ENCODE data around the gene FAM168A. TPM values are rescaled to one million over a fixed set of nuclear protein-coding genes. Genes with fewer than 3 reads are reported as not detected.

The FAM168A gene
- total RNA-seq, 5 donors from 2014 or later (not counting 1 experiment from before 2014, with no cell fraction given), result 23.6 to 27.0 (median 24.7) TPM

- no peak for DNase-seq
- Histone ChIP-seq H3K27me3 (replicated peaks in 1 of 2; ENCODE audit: control insufficient read depth in 2 of 2, extremely low read depth in 1 of 2, insufficient read depth in 2 of 2, low read length in 1 of 2) (no peaks in the 10 kb centered on the region), H3K9me3 (no peaks in the 10 kb centered on the region), H3K27ac (ENCODE audit: low read length) (no peak overlapping the region), H3K4me1 (ENCODE audit: control insufficient read depth in 1 of 2, extremely low read depth in 1 of 2, insufficient read depth in 2 of 2, low read length in 2 of 2) (peaks cover 0 to 10% of the 10 kb centered on the region in 2 experiments), H3K4me3 (ENCODE audit: control insufficient read depth in 1 of 2, extremely low read depth in 1 of 2, low read length in 1 of 2) (no peak overlapping the region), H3K36me3 (ENCODE audit: control insufficient read depth in 2 of 2, extremely low read depth in 1 of 2, insufficient read depth in 1 of 2, low read length in 1 of 2) (no peaks in the 10 kb centered on the region)
- H3K36me3 Mint-ChIP-seq, result no peaks in the 10 kb centered on the region
- ATAC-seq (replicated peaks in 1 of 4), result no peak
- no peak overlapping the region for H3K27ac Mint-ChIP-seq
- peaks cover 50 to 54% (median 51%) of the 10 kb centered on the region in 3 donors for H3K4me1 Mint-ChIP-seq
- ChIA-PET POLR2A (interaction anchor here (0.6 to 0.7 kb wide), 2 partner anchors 17 to 815 kb away, joined by 3 to 7 read pairs; no protein-coding TSS in a partner anchor), CTCF (interaction anchor here in 1 of 2 donors (0.6 to 0.7 kb wide), 2 partner anchors 10 to 67 kb away, joined by 3 to 5 read pairs; no protein-coding TSS in a partner anchor)
- H3K27me3 Mint-ChIP-seq, result no peaks in the 10 kb centered on the region
- no peaks in the 10 kb centered on the region for H3K9me3 Mint-ChIP-seq
- no peak overlapping the region for H3K4me3 Mint-ChIP-seq
- WGBS (ENCODE audit: insufficient coverage), result no CpG with 5 or more reads among the region's 1 CpG
Measured at GRCh38 chr11:73531386-73531785, 66.5 kb downstream of the FAM168A start.

DNA sequence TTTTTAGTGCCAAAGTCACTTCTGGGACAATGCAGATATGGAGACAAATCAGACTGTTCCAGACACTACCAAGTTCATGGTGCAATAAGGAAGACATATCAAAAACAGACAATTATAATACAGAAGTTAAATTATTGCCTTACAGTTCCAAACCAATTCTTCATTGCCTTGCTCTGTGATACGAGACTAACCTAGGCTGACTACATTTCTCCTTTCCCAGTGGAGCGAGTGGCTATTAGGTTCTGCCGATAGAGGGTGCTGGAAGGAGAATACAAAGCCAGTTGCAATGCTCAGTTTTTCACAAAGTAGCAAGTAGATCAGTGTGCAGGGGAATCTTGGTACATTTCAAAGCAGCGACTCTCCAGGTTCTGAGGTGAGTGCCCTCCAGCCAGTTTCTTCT, 67.8 kb downstream of the FAM168A start:
- Mint-ChIP-seq H3K4me1 (peaks cover 50 to 63% (median 52%) of the 10 kb centered on the region in 3 donors), H3K27ac (no peak overlapping the region), H3K27me3 (no peaks in the 10 kb centered on the region), H3K9me3 (no peaks in the 10 kb centered on the region), H3K36me3 (no peaks in the 10 kb centered on the region), H3K4me3 (no peak overlapping the region)
- Histone ChIP-seq H3K4me3 (ENCODE audit: control insufficient read depth in 1 of 2, extremely low read depth in 1 of 2, low read length in 1 of 2) (no peak overlapping the region), H3K27me3 (replicated peaks in 1 of 2; ENCODE audit: control insufficient read depth in 2 of 2, extremely low read depth in 1 of 2, insufficient read depth in 2 of 2, low read length in 1 of 2) (no peaks in the 10 kb centered on the region), H3K36me3 (ENCODE audit: control insufficient read depth in 2 of 2, extremely low read depth in 1 of 2, insufficient read depth in 1 of 2, low read length in 1 of 2) (no peaks in the 10 kb centered on the region), H3K9me3 (no peaks in the 10 kb centered on the region), H3K27ac (ENCODE audit: low read length) (no peak overlapping the region), H3K4me1 (ENCODE audit: control insufficient read depth in 1 of 2, extremely low read depth in 1 of 2, insufficient read depth in 2 of 2, low read length in 2 of 2) (peaks cover 0 to 10% of the 10 kb centered on the region in 2 experiments)
- CTCF ChIA-PET, result no interaction called here
- POLR2A ChIA-PET, result interaction anchor here in 1 of 2 donors (0.6 kb wide), 1 partner anchor 21 kb away, joined by 8 read pairs; no protein-coding TSS in a partner anchor
- no CpG with 5 or more reads among the region's 4 CpGs for WGBS (ENCODE audit: insufficient coverage)
- DNase-seq (peak in 1 of 35 experiments; percentile 7), ATAC-seq (replicated peaks in 1 of 4) (no peak)

GRCh38 chr11:73529204-73529530, 68.7 kb downstream of the FAM168A start:
- Histone ChIP-seq H3K4me3 (ENCODE audit: control insufficient read depth in 1 of 2, extremely low read depth in 1 of 2, low read length in 1 of 2) (no peak overlapping the region), H3K36me3 (ENCODE audit: control insufficient read depth in 2 of 2, extremely low read depth in 1 of 2, insufficient read depth in 1 of 2, low read length in 1 of 2) (no peaks in the 10 kb centered on the region), H3K27me3 (replicated peaks in 1 of 2; ENCODE audit: control insufficient read depth in 2 of 2, extremely low read depth in 1 of 2, insufficient read depth in 2 of 2, low read length in 1 of 2) (no peaks in the 10 kb centered on the region), H3K4me1 (ENCODE audit: control insufficient read depth in 1 of 2, extremely low read depth in 1 of 2, insufficient read depth in 2 of 2, low read length in 2 of 2) (peaks cover 0 to 10% of the 10 kb centered on the region in 2 experiments), H3K27ac (ENCODE audit: low read length) (no peak overlapping the region), H3K9me3 (no peaks in the 10 kb centered on the region)
- ATAC-seq (replicated peaks in 1 of 4) (no peak), DNase-seq (no peak)
- H3K27ac Mint-ChIP-seq, result no peak overlapping the region
- ChIA-PET CTCF (interaction anchor here (0.5 to 1.6 kb wide), 2 partner anchors 12 to 92 kb away, joined by 3 to 5 read pairs; no protein-coding TSS in a partner anchor), POLR2A (no interaction called here)
- peak overlapping the region in 1 of 3 donors; percentile 53 for H3K4me3 Mint-ChIP-seq
- no peaks in the 10 kb centered on the region for H3K27me3 Mint-ChIP-seq
- H3K36me3 Mint-ChIP-seq, result peaks cover under 1% of the 10 kb centered on the region
- H3K9me3 Mint-ChIP-seq, result no peaks in the 10 kb centered on the region
- peaks cover 52 to 65% (median 53%) of the 10 kb centered on the region in 3 donors for H3K4me1 Mint-ChIP-seq

DNA sequence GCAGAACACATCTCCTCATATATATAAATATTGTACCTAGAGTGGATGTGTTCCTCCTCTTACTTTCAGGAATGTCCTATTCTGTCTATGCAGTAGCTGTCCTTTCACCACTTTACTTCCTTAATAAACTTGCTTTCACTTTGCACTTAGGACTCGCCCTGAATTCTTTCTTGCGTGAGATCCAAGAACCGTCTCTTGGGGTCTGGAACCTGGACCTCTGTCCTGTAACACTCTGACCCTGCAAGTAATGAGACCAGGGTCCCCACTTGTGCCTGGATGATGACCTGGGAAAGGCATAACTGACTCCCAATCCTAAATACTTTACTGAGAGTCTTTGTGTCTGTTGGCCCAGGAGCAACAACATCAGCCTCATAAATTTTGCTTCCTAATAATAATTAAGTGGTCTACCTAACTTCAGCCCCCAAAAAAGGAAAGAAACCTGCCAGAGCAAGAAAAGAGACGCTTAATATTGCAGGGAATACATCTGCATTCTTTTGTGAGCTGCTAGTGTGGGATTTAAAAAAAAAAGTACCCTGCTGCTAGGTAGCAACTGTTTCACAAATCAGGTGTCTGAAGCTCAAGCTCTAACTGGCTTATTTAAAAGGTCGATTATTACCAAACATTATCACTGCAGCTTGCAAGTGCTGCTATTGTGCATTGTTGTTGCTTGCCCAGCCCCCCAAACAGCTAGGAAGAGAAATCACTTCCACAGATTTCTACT, 69.3 kb downstream of the FAM168A start:
- Histone ChIP-seq H3K27ac (ENCODE audit: low read length) (no peak overlapping the region), H3K4me1 (ENCODE audit: control insufficient read depth in 1 of 2, extremely low read depth in 1 of 2, insufficient read depth in 2 of 2, low read length in 2 of 2) (peaks cover 0 to 10% of the 10 kb centered on the region in 2 experiments), H3K9me3 (no peaks in the 10 kb centered on the region), H3K27me3 (replicated peaks in 1 of 2; ENCODE audit: control insufficient read depth in 2 of 2, extremely low read depth in 1 of 2, insufficient read depth in 2 of 2, low read length in 1 of 2) (no peaks in the 10 kb centered on the region), H3K36me3 (ENCODE audit: control insufficient read depth in 2 of 2, extremely low read depth in 1 of 2, insufficient read depth in 1 of 2, low read length in 1 of 2) (no peaks in the 10 kb centered on the region), H3K4me3 (ENCODE audit: control insufficient read depth in 1 of 2, extremely low read depth in 1 of 2, low read length in 1 of 2) (no peak overlapping the region)
- 70% methylated on average over 4 of the region's 5 CpGs for WGBS (ENCODE audit: insufficient coverage)
- Mint-ChIP-seq H3K27me3 (no peaks in the 10 kb centered on the region), H3K4me3 (peak overlapping the region; percentile 25 to 53 (median 29)), H3K36me3 (peaks cover 2% of the 10 kb centered on the region), H3K27ac (peak overlapping the region in 1 of 2 donors; percentile 34), H3K4me1 (peaks cover 49 to 66% (median 53%) of the 10 kb centered on the region in 3 donors), H3K9me3 (no peaks in the 10 kb centered on the region)
- no peak for ATAC-seq (replicated peaks in 1 of 4)
- ChIA-PET CTCF (interaction anchor here (0.5 to 1.6 kb wide), 3 partner anchors 12 to 353 kb away, joined by 3 to 5 read pairs (median 3); no protein-coding TSS in a partner anchor), POLR2A (no interaction called here)
- DNase-seq, result no peak

DNA sequence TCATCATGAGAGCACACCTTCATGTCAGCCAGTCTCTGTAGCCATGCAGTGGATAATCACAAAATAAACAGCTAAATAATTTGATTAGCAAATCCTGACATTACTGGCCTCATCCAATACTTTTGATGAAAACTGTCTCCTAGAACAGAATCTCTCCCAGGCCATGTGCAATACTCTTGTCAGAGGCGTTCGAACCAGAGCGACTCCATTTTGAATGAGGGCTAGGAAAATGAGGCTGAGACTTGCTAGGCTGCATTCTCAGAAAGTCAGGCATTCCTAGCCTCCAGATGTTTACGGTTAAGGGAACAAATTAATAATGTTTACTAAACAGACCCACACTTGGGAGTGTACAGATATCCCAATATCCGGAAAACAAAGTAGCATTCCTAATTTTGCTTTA, 69.9 kb downstream of the FAM168A start:
- Mint-ChIP-seq H3K27ac (no peak overlapping the region), H3K9me3 (no peaks in the 10 kb centered on the region), H3K4me1 (peaks cover 49 to 67% (median 54%) of the 10 kb centered on the region in 3 donors), H3K27me3 (no peaks in the 10 kb centered on the region), H3K36me3 (peaks cover 2% of the 10 kb centered on the region), H3K4me3 (no peak overlapping the region)
- H3K27me3 ChIP-seq (replicated peaks in 1 of 2; ENCODE audit: control insufficient read depth in 2 of 2, extremely low read depth in 1 of 2, insufficient read depth in 2 of 2, low read length in 1 of 2), result no peaks in the 10 kb centered on the region
- H3K4me3 ChIP-seq (ENCODE audit: control insufficient read depth in 1 of 2, extremely low read depth in 1 of 2, low read length in 1 of 2), result no peak overlapping the region
- H3K27ac ChIP-seq (ENCODE audit: low read length), result no peak overlapping the region
- DNase-seq (no peak), ATAC-seq (replicated peaks in 1 of 4) (no peak)
- no peaks in the 10 kb centered on the region for H3K36me3 ChIP-seq (ENCODE audit: control insufficient read depth in 2 of 2, extremely low read depth in 1 of 2, insufficient read depth in 1 of 2, low read length in 1 of 2)
- no CpG with 5 or more reads among the region's 5 CpGs for WGBS (ENCODE audit: insufficient coverage)
- H3K4me1 ChIP-seq (ENCODE audit: control insufficient read depth in 1 of 2, extremely low read depth in 1 of 2, insufficient read depth in 2 of 2, low read length in 2 of 2), result peaks cover 0 to 10% of the 10 kb centered on the region in 2 experiments
- ChIA-PET CTCF (interaction anchor here (0.6 to 1.6 kb wide), 2 partner anchors 13 to 15 kb away, joined by 5 to 7 read pairs; no protein-coding TSS in a partner anchor), POLR2A (no interaction called here)
- H3K9me3 ChIP-seq, result no peaks in the 10 kb centered on the region

DNA sequence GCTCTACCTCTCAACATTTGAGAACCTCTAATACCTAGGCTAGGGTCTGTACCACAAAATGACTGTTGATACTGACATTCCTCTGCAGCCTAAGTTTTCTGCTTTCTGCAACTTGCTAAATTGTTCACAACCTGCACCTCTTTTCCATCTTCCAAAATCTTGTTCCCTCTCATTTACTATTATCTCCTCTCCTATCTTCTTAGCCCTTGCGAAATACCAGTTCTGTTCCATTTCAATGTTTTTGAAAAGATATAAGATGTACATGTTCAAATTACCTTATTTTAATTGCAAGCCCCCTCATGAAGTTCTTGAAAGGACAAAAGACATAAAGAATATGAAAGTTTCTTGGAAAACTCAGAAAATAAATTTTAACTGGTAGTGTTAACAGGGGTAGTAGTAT, 72.3 kb downstream of the FAM168A start:
- Histone ChIP-seq H3K27me3 (replicated peaks in 1 of 2; ENCODE audit: control insufficient read depth in 2 of 2, extremely low read depth in 1 of 2, insufficient read depth in 2 of 2, low read length in 1 of 2) (no peaks in the 10 kb centered on the region), H3K4me3 (ENCODE audit: control insufficient read depth in 1 of 2, extremely low read depth in 1 of 2, low read length in 1 of 2) (no peak overlapping the region), H3K36me3 (ENCODE audit: control insufficient read depth in 2 of 2, extremely low read depth in 1 of 2, insufficient read depth in 1 of 2, low read length in 1 of 2) (no peaks in the 10 kb centered on the region), H3K4me1 (ENCODE audit: control insufficient read depth in 1 of 2, extremely low read depth in 1 of 2, insufficient read depth in 2 of 2, low read length in 2 of 2) (peaks cover 0 to 15% of the 10 kb centered on the region in 2 experiments), H3K27ac (ENCODE audit: low read length) (no peak overlapping the region), H3K9me3 (no peaks in the 10 kb centered on the region)
- ATAC-seq (replicated peaks in 1 of 4) (no peak), DNase-seq (no peak)
- Mint-ChIP-seq H3K4me3 (no peak overlapping the region), H3K4me1 (peaks cover 52 to 65% (median 54%) of the 10 kb centered on the region in 3 donors), H3K36me3 (peaks cover 2% of the 10 kb centered on the region), H3K27ac (no peak overlapping the region), H3K9me3 (no peaks in the 10 kb centered on the region), H3K27me3 (no peaks in the 10 kb centered on the region)
- WGBS (ENCODE audit: insufficient coverage), result no CpG with 5 or more reads among the region's 1 CpG
- CTCF ChIA-PET, result no interaction called here
- POLR2A ChIA-PET, result no interaction called here

All from T-cell (primary cell).